GM19193 (cell line): ENCODE results near the gene CEND1.

Source experiments
- POLR2A ChIP-seq: IDR thresholded peaks from 4 replicates; pipeline ENCODE4 v1.6.1; 2011; ENCODE audit not compliant: insufficient read depth, insufficient read length; ENCODE audit errors: extremely low read depth

The CEND1 gene

GRCh38 chr11:772429-773390 is 17.2 kb downstream of the CEND1 start:
- no peak for TF ChIP-seq POLR2A

GRCh38 chr11:771617-772204 is 18.2 kb downstream of the CEND1 start:
- TF ChIP-seq POLR2A = no peak

GRCh38 chr11:770642-771616 is 19.0 kb downstream of the CEND1 start:
- TF ChIP-seq POLR2A = no peak

- TF ChIP-seq POLR2A = no peak
These were observed 19.8 kb downstream of the CEND1 start for GRCh38 chr11:769887-770641.

- TF ChIP-seq POLR2A = no peak
These were observed 22.7 kb downstream of the CEND1 start for GRCh38 chr11:767238-767637.

GRCh38 chr11:766936-767210 is 23.0 kb downstream of the CEND1 start:
- TF ChIP-seq POLR2A = no peak

- TF ChIP-seq POLR2A = peak; percentile 17
These were observed 23.6 kb downstream of the CEND1 start for GRCh38 chr11:766106-766935.

GRCh38 chr11:765802-766091 is 24.1 kb downstream of the CEND1 start:
- no peak for TF ChIP-seq POLR2A

GRCh38 chr11:765025-765801 is 24.7 kb downstream of the CEND1 start:
- no peak for TF ChIP-seq POLR2A

GRCh38 chr11:764322-765024 is 25.4 kb downstream of the CEND1 start:
- TF ChIP-seq POLR2A = peak; percentile 8

GRCh38 chr11:763549-764321 is 26.2 kb downstream of the CEND1 start:
- peak; percentile 7 for TF ChIP-seq POLR2A

GRCh38 chr11:763073-763463 is 26.8 kb downstream of the CEND1 start:
- TF ChIP-seq POLR2A = no peak

- TF ChIP-seq POLR2A = no peak
These were observed 27.3 kb downstream of the CEND1 start for GRCh38 chr11:762421-763072.
